CD4-positive, alpha-beta T cell treated with Interleukin-17A for 1 hour (primary cell): ENCODE results near the gene SPEM1.

ENCODE experiments used
- DNase-seq: peaks from one replicate; pipeline ENCODE4 v3.0.0-alpha.2; 2020

SPEM1 gene

GRCh38 chr17:7403043-7403726 is 16.9 kb upstream of the SPEM1 start:
- peak; percentile 31 for DNase-seq

- DNase-seq: no peak
These were observed 16.5 kb upstream of the SPEM1 start for GRCh38 chr17:7403727-7403976.

- peak; percentile 98 for DNase-seq
These were observed 16.0 kb upstream of the SPEM1 start, which contains the start of gene TMEM256 for GRCh38 chr17:7403977-7404736. Gene TMEM256 (minus strand): TSS chr17:7404097. CDS start chr17:7404084, 13 bp downstream.

- DNase-seq: no peak
These were observed 15.3 kb upstream of the SPEM1 start for GRCh38 chr17:7404737-7405349.

GRCh38 chr17:7405350-7406234 is 14.5 kb upstream of the SPEM1 start:
- DNase-seq: no peak

GRCh38 chr17:7406235-7406825 is 13.8 kb upstream of the SPEM1 start:
- DNase-seq: peak; percentile 12

- no peak for DNase-seq
These were observed 13.0 kb upstream of the SPEM1 start for GRCh38 chr17:7407082-7407481.

GRCh38 chr17:7407485-7408251 is 12.5 kb upstream of the SPEM1 start, which contains the start of gene NLGN2:
Gene NLGN2 (plus strand): TSS chr17:7407845. CDS start chr17:7408256, 411 bp downstream.
- DNase-seq: no peak

- DNase-seq: peak; percentile 45
These were observed 11.8 kb upstream of the SPEM1 start for GRCh38 chr17:7408252-7408727.

- DNase-seq: no peak
These were observed 11.3 kb upstream of the SPEM1 start for GRCh38 chr17:7408863-7409262.

GRCh38 chr17:7409716-7410115 is 10.4 kb upstream of the SPEM1 start:
- no peak for DNase-seq

- DNase-seq: no peak
These were observed 9.3 kb upstream of the SPEM1 start for GRCh38 chr17:7410634-7411426.

- no peak for DNase-seq
These were observed 8.7 kb upstream of the SPEM1 start for GRCh38 chr17:7411427-7411750.

GRCh38 chr17:7413346-7413985 is 6.7 kb upstream of the SPEM1 start:
- DNase-seq: no peak

- no peak for DNase-seq
These were observed 5.3 kb upstream of the SPEM1 start for GRCh38 chr17:7414837-7415236.

- no peak for DNase-seq
These were observed 4.3 kb upstream of the SPEM1 start for GRCh38 chr17:7415784-7416183.

- DNase-seq: no peak
These were observed 3.8 kb upstream of the SPEM1 start for GRCh38 chr17:7416323-7416722.

GRCh38 chr17:7417056-7417655 is 3.0 kb upstream of the SPEM1 start:
- DNase-seq: no peak

- no peak for DNase-seq
These were observed 1.5 kb upstream of the SPEM1 start for GRCh38 chr17:7418472-7419152.
